ENCODE data around the gene RBM15B. TPM values are rescaled to one million over a fixed set of nuclear protein-coding genes. Genes with fewer than 3 reads are reported as not detected.

The RBM15B gene
- total RNA-seq, 4 donors from 2014 or later: 19.1 to 69.9 (median 28.0) TPM

DNA sequence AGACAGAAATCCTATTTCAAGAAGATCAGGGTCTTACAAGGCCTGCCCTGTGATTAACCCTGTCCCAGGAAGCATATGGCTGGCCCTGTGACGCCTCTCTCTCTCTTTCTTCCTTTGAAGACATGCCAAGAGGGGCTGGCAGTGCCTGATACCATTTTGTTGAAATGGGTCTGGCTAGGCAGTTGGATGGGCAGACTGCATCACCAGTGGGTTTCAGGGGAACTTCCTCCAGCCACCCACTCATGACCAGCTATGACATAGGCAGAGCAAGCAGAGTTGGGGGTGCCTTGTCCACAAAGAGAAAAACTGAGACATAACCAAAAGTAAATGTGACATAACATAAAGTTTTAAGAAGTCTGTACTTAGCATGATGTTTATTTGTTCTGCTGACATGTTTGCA, 37.4 kb upstream of the RBM15B start:
- in situ Hi-C loops (cut with MboI; ENCODE audit: low pct_ligation_motif_present in 1 of 4, low pct_unique_long_range_greater_than_20kb in 1 of 4, low sequenced_read_pairs in 3 of 4): loop anchor here in 1 of 4 donors (25.0 kb wide), 1 partner anchor 366 kb away; no protein-coding TSS in a partner anchor
- DNase-seq: no peak
- Histone ChIP-seq H3K36me3 (no peaks in the 10 kb centered on the region), H3K4me1 (no peaks in the 10 kb centered on the region), H3K4me3 (no peak overlapping the region), H3K27ac (no peak overlapping the region), H3K9me3 (no peaks in the 10 kb centered on the region), H3K27me3 (no peaks in the 10 kb centered on the region)
- intact Hi-C loops (cut with DNase I; ENCODE audit: low total_unique reads): no loop called here
- WGBS, 2 donors (ENCODE audit: low coverage in 1 of 2): 69% methylated on average over 1 of the region's 1 CpG; no CpG with 5 or more reads in 1 of the 2 donors
- TF ChIP-seq POLR2AphosphoS5 (IDR thresholded peaks at IDR 0.05) (no peak), POLR2A (IDR thresholded peaks at IDR 0.05) (no peak), EP300 (IDR thresholded peaks at IDR 0.05; ENCODE audit: low read depth) (no peak)
- TF ChIP-seq, protein P1, sequence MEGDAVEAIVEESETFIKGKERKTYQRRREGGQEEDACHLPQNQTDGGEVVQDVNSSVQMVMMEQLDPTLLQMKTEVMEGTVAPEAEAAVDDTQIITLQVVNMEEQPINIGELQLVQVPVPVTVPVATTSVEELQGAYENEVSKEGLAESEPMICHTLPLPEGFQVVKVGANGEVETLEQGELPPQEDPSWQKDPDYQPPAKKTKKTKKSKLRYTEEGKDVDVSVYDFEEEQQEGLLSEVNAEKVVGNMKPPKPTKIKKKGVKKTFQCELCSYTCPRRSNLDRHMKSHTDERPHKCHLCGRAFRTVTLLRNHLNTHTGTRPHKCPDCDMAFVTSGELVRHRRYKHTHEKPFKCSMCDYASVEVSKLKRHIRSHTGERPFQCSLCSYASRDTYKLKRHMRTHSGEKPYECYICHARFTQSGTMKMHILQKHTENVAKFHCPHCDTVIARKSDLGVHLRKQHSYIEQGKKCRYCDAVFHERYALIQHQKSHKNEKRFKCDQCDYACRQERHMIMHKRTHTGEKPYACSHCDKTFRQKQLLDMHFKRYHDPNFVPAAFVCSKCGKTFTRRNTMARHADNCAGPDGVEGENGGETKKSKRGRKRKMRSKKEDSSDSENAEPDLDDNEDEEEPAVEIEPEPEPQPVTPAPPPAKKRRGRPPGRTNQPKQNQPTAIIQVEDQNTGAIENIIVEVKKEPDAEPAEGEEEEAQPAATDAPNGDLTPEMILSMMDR (IDR thresholded peaks at IDR 0.05): no peak

- WGBS, 2 donors (ENCODE audit: low coverage in 1 of 2): 85% methylated on average over 2 of the region's 2 CpGs; no CpG with 5 or more reads in 1 of the 2 donors
- Histone ChIP-seq H3K27me3 (no peaks in the 10 kb centered on the region), H3K9me3 (no peaks in the 10 kb centered on the region), H3K4me1 (no peaks in the 10 kb centered on the region), H3K4me3 (no peak overlapping the region), H3K36me3 (no peaks in the 10 kb centered on the region), H3K27ac (no peak overlapping the region)
- TF ChIP-seq, protein P1 (IDR thresholded peaks at IDR 0.05): no peak
- TF ChIP-seq EP300 (IDR thresholded peaks at IDR 0.05; ENCODE audit: low read depth) (no peak), POLR2A (IDR thresholded peaks at IDR 0.05) (no peak), POLR2AphosphoS5 (IDR thresholded peaks at IDR 0.05) (no peak)
- in situ Hi-C loops (cut with MboI; ENCODE audit: low pct_ligation_motif_present in 1 of 4, low pct_unique_long_range_greater_than_20kb in 1 of 4, low sequenced_read_pairs in 3 of 4) (loop anchor here in 1 of 4 donors (25.0 kb wide), 1 partner anchor 367 kb away; no protein-coding TSS in a partner anchor), intact Hi-C loops (cut with DNase I; ENCODE audit: low total_unique reads) (no loop called here)
- DNase-seq: no peak
Observed at GRCh38 chr3:51354172-51354571, 36.9 kb upstream of the RBM15B start.

- Histone ChIP-seq H3K36me3 (no peaks in the 10 kb centered on the region), H3K27me3 (no peaks in the 10 kb centered on the region), H3K27ac (no peak overlapping the region), H3K4me1 (no peaks in the 10 kb centered on the region), H3K9me3 (no peaks in the 10 kb centered on the region), H3K4me3 (no peak overlapping the region)
- 89 to 100% methylated on average over 1 to 9 of the region's 9 CpGs for WGBS, 2 donors (ENCODE audit: low coverage in 1 of 2)
- no peak for DNase-seq
- in situ Hi-C loops (cut with MboI; ENCODE audit: low pct_ligation_motif_present in 1 of 4, low pct_unique_long_range_greater_than_20kb in 1 of 4, low sequenced_read_pairs in 3 of 4): loop anchor here in 1 of 4 donors (25.0 kb wide), 1 partner anchor 368 kb away; no protein-coding TSS in a partner anchor
- intact Hi-C loops (cut with DNase I; ENCODE audit: low total_unique reads): no loop called here
- no peak for TF ChIP-seq POLR2AphosphoS5 (IDR thresholded peaks at IDR 0.05)
- TF ChIP-seq, protein P1 (IDR thresholded peaks at IDR 0.05): no peak
- TF ChIP-seq POLR2A (IDR thresholded peaks at IDR 0.05): no peak
- no peak for TF ChIP-seq EP300 (IDR thresholded peaks at IDR 0.05; ENCODE audit: low read depth)
Observed at GRCh38 chr3:51354731-51355615, 36.1 kb upstream of the RBM15B start.

GRCh38 chr3:51355891-51356578, 35.0 kb upstream of the RBM15B start:
- Histone ChIP-seq H3K27me3 (no peaks in the 10 kb centered on the region), H3K9me3 (no peaks in the 10 kb centered on the region), H3K27ac (no peak overlapping the region), H3K4me3 (no peak overlapping the region), H3K36me3 (no peaks in the 10 kb centered on the region), H3K4me1 (no peaks in the 10 kb centered on the region)
- WGBS, 2 donors (ENCODE audit: low coverage in 1 of 2): 66 to 93% methylated on average over 5 to 8 of the region's 8 CpGs
- DNase-seq: no peak
- in situ Hi-C loops (cut with MboI; ENCODE audit: low pct_ligation_motif_present in 1 of 4, low pct_unique_long_range_greater_than_20kb in 1 of 4, low sequenced_read_pairs in 3 of 4) (loop anchor here in 1 of 4 donors (25.0 kb wide), 1 partner anchor 369 kb away; no protein-coding TSS in a partner anchor), intact Hi-C loops (cut with DNase I; ENCODE audit: low total_unique reads) (no loop called here)
- TF ChIP-seq, protein P1 (IDR thresholded peaks at IDR 0.05): no peak
- TF ChIP-seq EP300 (IDR thresholded peaks at IDR 0.05; ENCODE audit: low read depth): no peak

Data from transverse colon (tissue), 4 donors.